Testis (tissue), 2 donors: ENCODE data around the gene BIN1.

Experiments
- CTCF ChIP-seq, 3 experiments: fragments of 450-650 bp in 2 of 3; fragments of 200-600 bp in 1 of 3; sonication (generic) in 1 of 3; IDR thresholded peaks; one replicate each; pipeline ENCODE4 v1.5.1; 2016 to 2019; ENCODE audit warnings: antibody characterized with exemption in 3 of 3, mild to moderate bottlenecking in 2 of 3, moderate library complexity in 1 of 3
- POLR2A ChIP-seq: fragments of 450-650 bp; IDR thresholded peaks from one replicate; pipeline ENCODE4 v1.6.1; 2017; ENCODE audit warnings: antibody characterized with exemption, mild to moderate bottlenecking, moderate library complexity

- TF ChIP-seq CTCF (IDR thresholded peaks at IDR 0.05) (no peak), POLR2A (no peak)
These were observed 9.5 kb downstream of the BIN1 start for GRCh38 chr2:127097471-127097765.
